ENCODE measurements around the gene SDK1. TPM values are rescaled to one million over a fixed set of nuclear protein-coding genes. Genes with fewer than 3 reads are reported as not detected.

SDK1 gene
- total RNA-seq, 1 experiment from 2014 or later: 9.3 TPM

GRCh38 chr7:4272141-4272540 is 971.1 kb downstream of the SDK1 start:
- no peak overlapping the region for H3K4me3 Mint-ChIP-seq
- ChIA-PET POLR2A (no interaction called here), CTCF (interaction anchor here (1.1 kb wide), 1 partner anchor 31 kb away, joined by 3 read pairs; no protein-coding TSS in a partner anchor)
- H3K27ac Mint-ChIP-seq: no peak overlapping the region
- ATAC-seq: no peak
- peaks cover 12% of the 10 kb centered on the region for H3K9me3 Mint-ChIP-seq
- H3K27me3 Mint-ChIP-seq (ENCODE audit: low read depth): no peaks in the 10 kb centered on the region
- peaks cover 10% of the 10 kb centered on the region; the same call in 1 of the 2 replicates for H3K4me1 Mint-ChIP-seq
- DNase-seq (ENCODE audit: low spot score): no peak
- TF ChIP-seq CREB1 (CRISPR knock-in tag; IDR thresholded peaks at IDR 0.05) (no peak), CBFB (CRISPR knock-in tag; IDR thresholded peaks at IDR 0.05; ENCODE audit: low read depth) (no peak), TCF7 (CRISPR knock-in tag; IDR thresholded peaks at IDR 0.05; ENCODE audit: low read depth) (no peak), ZNF671 (CRISPR knock-in tag; IDR thresholded peaks at IDR 0.05) (no peak), NR1H2 (CRISPR knock-in tag; IDR thresholded peaks at IDR 0.05) (no peak), ARID4B (CRISPR knock-in tag; IDR thresholded peaks at IDR 0.05; ENCODE audit: borderline replicate concordance) (no peak), ZBTB21 (CRISPR knock-in tag; IDR thresholded peaks at IDR 0.05; ENCODE audit: borderline replicate concordance) (no peak), E2F4 (CRISPR knock-in tag; IDR thresholded peaks at IDR 0.05; ENCODE audit: borderline replicate concordance, low read depth) (no peak), ZNF317 (CRISPR knock-in tag; IDR thresholded peaks at IDR 0.05; ENCODE audit: borderline replicate concordance, low read depth) (no peak), FOXK1 (CRISPR knock-in tag; IDR thresholded peaks at IDR 0.05) (no peak), NFATC4 (CRISPR knock-in tag; IDR thresholded peaks at IDR 0.05) (no peak), JAZF1 (CRISPR knock-in tag; IDR thresholded peaks at IDR 0.05) (no peak), NR3C1 (CRISPR knock-in tag; conservative IDR thresholded peaks at IDR 0.05; ENCODE audit: low read depth) (no peak), EMX1 (CRISPR knock-in tag; IDR thresholded peaks at IDR 0.05) (no peak)
- TF ChIP-seq, protein P1, sequence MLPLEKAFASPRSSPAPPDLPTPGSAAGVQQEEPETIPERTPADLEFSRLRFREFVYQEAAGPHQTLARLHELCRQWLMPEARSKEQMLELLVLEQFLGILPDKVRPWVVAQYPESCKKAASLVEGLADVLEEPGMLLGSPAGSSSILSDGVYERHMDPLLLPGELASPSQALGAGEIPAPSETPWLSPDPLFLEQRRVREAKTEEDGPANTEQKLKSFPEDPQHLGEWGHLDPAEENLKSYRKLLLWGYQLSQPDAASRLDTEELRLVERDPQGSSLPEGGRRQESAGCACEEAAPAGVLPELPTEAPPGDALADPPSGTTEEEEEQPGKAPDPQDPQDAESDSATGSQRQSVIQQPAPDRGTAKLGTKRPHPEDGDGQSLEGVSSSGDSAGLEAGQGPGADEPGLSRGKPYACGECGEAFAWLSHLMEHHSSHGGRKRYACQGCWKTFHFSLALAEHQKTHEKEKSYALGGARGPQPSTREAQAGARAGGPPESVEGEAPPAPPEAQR (CRISPR knock-in tag; IDR thresholded peaks at IDR 0.05): no peak
- TF ChIP-seq, protein P2, sequence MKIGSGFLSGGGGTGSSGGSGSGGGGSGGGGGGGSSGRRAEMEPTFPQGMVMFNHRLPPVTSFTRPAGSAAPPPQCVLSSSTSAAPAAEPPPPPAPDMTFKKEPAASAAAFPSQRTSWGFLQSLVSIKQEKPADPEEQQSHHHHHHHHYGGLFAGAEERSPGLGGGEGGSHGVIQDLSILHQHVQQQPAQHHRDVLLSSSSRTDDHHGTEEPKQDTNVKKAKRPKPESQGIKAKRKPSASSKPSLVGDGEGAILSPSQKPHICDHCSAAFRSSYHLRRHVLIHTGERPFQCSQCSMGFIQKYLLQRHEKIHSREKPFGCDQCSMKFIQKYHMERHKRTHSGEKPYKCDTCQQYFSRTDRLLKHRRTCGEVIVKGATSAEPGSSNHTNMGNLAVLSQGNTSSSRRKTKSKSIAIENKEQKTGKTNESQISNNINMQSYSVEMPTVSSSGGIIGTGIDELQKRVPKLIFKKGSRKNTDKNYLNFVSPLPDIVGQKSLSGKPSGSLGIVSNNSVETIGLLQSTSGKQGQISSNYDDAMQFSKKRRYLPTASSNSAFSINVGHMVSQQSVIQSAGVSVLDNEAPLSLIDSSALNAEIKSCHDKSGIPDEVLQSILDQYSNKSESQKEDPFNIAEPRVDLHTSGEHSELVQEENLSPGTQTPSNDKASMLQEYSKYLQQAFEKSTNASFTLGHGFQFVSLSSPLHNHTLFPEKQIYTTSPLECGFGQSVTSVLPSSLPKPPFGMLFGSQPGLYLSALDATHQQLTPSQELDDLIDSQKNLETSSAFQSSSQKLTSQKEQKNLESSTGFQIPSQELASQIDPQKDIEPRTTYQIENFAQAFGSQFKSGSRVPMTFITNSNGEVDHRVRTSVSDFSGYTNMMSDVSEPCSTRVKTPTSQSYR (CRISPR knock-in tag; IDR thresholded peaks at IDR 0.05): no peak
- peaks cover 4% of the 10 kb centered on the region for H3K36me3 Mint-ChIP-seq

All from WTC11 (cell line).